IMR-90 (cell line): ENCODE measurements around the gene MPC2. TPM values are rescaled to one million over a fixed set of nuclear protein-coding genes. Genes with fewer than 3 reads are reported as not detected.

ENCODE experiments used
- ATAC-seq: fragments of 200-7000 bp; cut with Tn5 transposase; 2 replicates; pipeline ENCODE4 v1.9.1; 2020; ENCODE audit warnings: low read depth, mild to moderate bottlenecking, moderate library complexity
- BruUV-seq: library from RNA; stranded (reverse); fragments of 400-500 nt; replicated peaks from 2 replicates; lab custom pipeline; 2021; lab: Mats Ljungman, UMichigan
- CTCF ChIA-PET: fragments of 300-600 bp; formaldehyde crosslinking; extraction: SDS; loops from one replicate; lab custom pipeline; 2021; ENCODE audit warnings: antibody characterized with exemption; lab: Yijun Ruan, JAX
- POLR2A ChIA-PET: fragments of 300-600 bp; sonication (Branson Sonifier 250); formaldehyde crosslinking; loops from one replicate; lab custom pipeline; 2022; ENCODE audit warnings: antibody characterized with exemption; ENCODE audit not compliant: unreplicated experiment; lab: Charles Lee
- DNase-seq: peaks from one replicate; pipeline ENCODE4 v3.0.0; 2013
- H2AFZ ChIP-seq: replicated peaks from 2 replicates; pipeline ENCODE3; 2013; ENCODE audit warnings: low read length, mild to moderate bottlenecking; ENCODE audit not compliant: poor library complexity
- H2AK5ac ChIP-seq: 2 replicates; pipeline ENCODE4 v1.6.1; 2013; ENCODE audit warnings: low read depth, low read length, inconsistent platforms
- H2AK9ac ChIP-seq: replicated peaks from 2 replicates; pipeline ENCODE3; 2013; ENCODE audit warnings: mild to moderate bottlenecking, low read depth, low read length, moderate library complexity; ENCODE audit not compliant: poor library complexity
- H2BK120ac ChIP-seq: 2 replicates; pipeline ENCODE4 v1.6.1; 2013; ENCODE audit warnings: low read depth, low read length, inconsistent platforms
- H2BK15ac ChIP-seq: 3 replicates; pipeline ENCODE4 v1.6.1; 2013; ENCODE audit warnings: low read depth, low read length, inconsistent platforms
- H2BK20ac ChIP-seq: 2 replicates; pipeline ENCODE4 v1.6.1; 2013; ENCODE audit warnings: low read depth, mild to moderate bottlenecking, inconsistent platforms, low read length, moderate library complexity
- H2BK5ac ChIP-seq: 2 replicates; pipeline ENCODE4 v1.6.1; 2013; ENCODE audit warnings: mild to moderate bottlenecking, low read depth, low read length, inconsistent platforms; ENCODE audit not compliant: poor library complexity, severe bottlenecking
- H3K14ac ChIP-seq: replicated peaks from 2 replicates; pipeline ENCODE4 v1.6.1; 2013; ENCODE audit warnings: low read depth, low read length, inconsistent platforms
- H3K18ac ChIP-seq: 2 replicates; pipeline ENCODE4 v1.6.1; 2013; ENCODE audit warnings: low read depth, low read length, control low read depth
- H3K23ac ChIP-seq: 2 replicates; pipeline ENCODE4 v1.6.1; 2013; ENCODE audit warnings: low read depth, low read length, inconsistent platforms
- H3K27ac ChIP-seq: 2 replicates; pipeline ENCODE4 v1.5.1; 2013; ENCODE audit warnings: mild to moderate bottlenecking, control low read depth, low read length; ENCODE audit not compliant: insufficient read depth
- H3K27me3 ChIP-seq: 2 replicates; pipeline ENCODE4 v1.6.1; 2013; ENCODE audit warnings: low read length; ENCODE audit not compliant: control insufficient read depth, insufficient read depth
- H3K36me3 ChIP-seq: 2 replicates; pipeline ENCODE4 v1.6.1; 2013; ENCODE audit warnings: low read length, mixed read lengths; ENCODE audit not compliant: control insufficient read depth, insufficient read depth
- H3K4ac ChIP-seq: 2 replicates; pipeline ENCODE4 v1.6.1; 2013; ENCODE audit warnings: low read depth, low read length, inconsistent platforms
- H3K4me1 ChIP-seq: 2 replicates; pipeline ENCODE4 v1.6.1; 2013; ENCODE audit warnings: low read length, mixed read lengths; ENCODE audit not compliant: control insufficient read depth, insufficient read depth
- H3K4me2 ChIP-seq: 2 replicates; pipeline ENCODE4 v1.6.1; 2013; ENCODE audit warnings: low read depth, mild to moderate bottlenecking, control low read depth, low read length, moderate library complexity
- H3K4me3 ChIP-seq: 2 replicates; pipeline ENCODE4 v1.5.1; 2013; ENCODE audit warnings: low read depth, mild to moderate bottlenecking, control low read depth, low read length, moderate library complexity; ENCODE audit not compliant: insufficient read depth
- H3K56ac ChIP-seq: 2 replicates; pipeline ENCODE4 v1.6.1; 2013; ENCODE audit warnings: low read length, inconsistent platforms; ENCODE audit not compliant: insufficient read depth; ENCODE audit errors: extremely low read depth
- H3K79me1 ChIP-seq, 2 experiments: 2 replicates each; pipeline ENCODE4 v1.6.1; 2013; ENCODE audit warnings: low read length in 2 of 2, inconsistent platforms in 1 of 2, low read depth in 1 of 2
- H3K9ac ChIP-seq: 2 replicates; pipeline ENCODE4 v1.6.1; 2013; ENCODE audit warnings: low read depth, low read length, control low read depth
- H3K9me1 ChIP-seq: 2 replicates; pipeline ENCODE4 v1.6.1; 2013; ENCODE audit warnings: low read length, inconsistent platforms; ENCODE audit not compliant: insufficient read depth
- H3K9me3 ChIP-seq: 2 replicates; pipeline ENCODE4 v1.6.1; 2013; ENCODE audit warnings: low read length; ENCODE audit not compliant: control insufficient read depth, insufficient read depth
- H4K20me1 ChIP-seq: 2 replicates; pipeline ENCODE4 v1.6.1; 2013; ENCODE audit warnings: low read length, inconsistent platforms; ENCODE audit not compliant: insufficient read depth
- H4K5ac ChIP-seq: 2 replicates; pipeline ENCODE4 v1.6.1; 2013; ENCODE audit warnings: mild to moderate bottlenecking, low read depth, low read length, control low read depth
- H4K8ac ChIP-seq, 2 experiments: 2 replicates each; pipeline ENCODE4 v1.6.1; 2013; ENCODE audit warnings: low read depth in 2 of 2, low read length in 2 of 2, control low read depth in 1 of 2, inconsistent platforms in 1 of 2
- H4K91ac ChIP-seq: 2 replicates; pipeline ENCODE4 v1.6.1; 2013; ENCODE audit warnings: low read depth, low read length, inconsistent platforms; ENCODE audit not compliant: insufficient read depth
- BHLHE40 ChIP-seq: fragments of 150-350 bp; IDR thresholded peaks from 2 replicates; pipeline ENCODE4 v1.6.1; 2016; ENCODE audit warnings: mild to moderate bottlenecking, low read depth, low read length
- CHD1 ChIP-seq: IDR thresholded peaks from 2 replicates; pipeline ENCODE4 v1.6.1; 2012; ENCODE audit warnings: low read depth, low read length, improper control_type of control experiment
- FOS ChIP-seq: fragments of 150-350 bp; IDR thresholded peaks from 2 replicates; pipeline ENCODE4 v1.6.1; 2016; ENCODE audit warnings: low read depth, low read length
- MAZ ChIP-seq: IDR thresholded peaks from 2 replicates; pipeline ENCODE4 v1.6.1; 2012; ENCODE audit warnings: low read depth, mild to moderate bottlenecking, low read length, improper control_type of control experiment, moderate library complexity, borderline replicate concordance
- MXI1 ChIP-seq: IDR thresholded peaks from 2 replicates; pipeline ENCODE4 v1.6.1; 2012; ENCODE audit warnings: low read depth, mild to moderate bottlenecking, low read length, moderate library complexity, borderline replicate concordance
- RFX5 ChIP-seq: IDR thresholded peaks from 2 replicates; pipeline ENCODE4 v1.8.0; 2012; ENCODE audit warnings: low read depth, mild to moderate bottlenecking, low read length, moderate library complexity
- SMC3 ChIP-seq: fragments of 150-350 bp; IDR thresholded peaks from 2 replicates; pipeline ENCODE4 v1.6.1; 2016; ENCODE audit warnings: low read depth, mild to moderate bottlenecking, antibody characterized with exemption, low read length, moderate library complexity
- dilution Hi-C: fragments of 300-500 bp; cut with HindIII; formaldehyde crosslinking; loops from one replicate; pipeline ENCODE4 v1.14.3; 2018; ENCODE audit warnings: low sequenced_read_pairs; ENCODE audit not compliant: unreplicated experiment
- in situ Hi-C: fragments of 300-500 bp; cut with MboI; formaldehyde crosslinking; loops from 3 replicates; pipeline ENCODE4 v1.14.3; 2019; ENCODE audit warnings: low sequenced_read_pairs, inconsistent platforms, mixed read lengths
- intact Hi-C: fragments of 100-400 bp; cut with micrococcal nuclease; formaldehyde crosslinking; loops from 2 replicates; pipeline ENCODE4 v1.10.0; 2022
- polyA plus RNA-seq, 3 experiments: library from polyadenylated mRNA; depleted of rRNA; stranded (reverse); fragments of >200 nt; gene quantifications; 2 replicates each; pipeline ENCODE4 v1.2.3, GENCODE V29; 2012; ENCODE audit warnings: low replicate concordance in 1 of 3
- total RNA-seq: library from RNA; depleted of rRNA; stranded (reverse); fragments of >200 nt; gene quantifications from 2 replicates; pipeline ENCODE4 v1.2.3, GENCODE V29; 2012
- TF ChIP-seq, protein P1 (sequence below): fragments of 150-350 bp; IDR thresholded peaks from 2 replicates; pipeline ENCODE4 v1.6.1; 2017; ENCODE audit warnings: mild to moderate bottlenecking, antibody characterized with exemption, low read length, low read depth
- TF ChIP-seq, protein P2 (sequence below): fragments of 150-350 bp; IDR thresholded peaks from 2 replicates; pipeline ENCODE4 v1.6.1; 2016; ENCODE audit warnings: low read depth, mild to moderate bottlenecking, low read length, moderate library complexity, borderline replicate concordance

MPC2 gene
- total and polyA plus RNA-seq, 2 of the 4 experiments (the other 2 are of a cell fraction): 35.0 to 42.9 TPM

DNA sequence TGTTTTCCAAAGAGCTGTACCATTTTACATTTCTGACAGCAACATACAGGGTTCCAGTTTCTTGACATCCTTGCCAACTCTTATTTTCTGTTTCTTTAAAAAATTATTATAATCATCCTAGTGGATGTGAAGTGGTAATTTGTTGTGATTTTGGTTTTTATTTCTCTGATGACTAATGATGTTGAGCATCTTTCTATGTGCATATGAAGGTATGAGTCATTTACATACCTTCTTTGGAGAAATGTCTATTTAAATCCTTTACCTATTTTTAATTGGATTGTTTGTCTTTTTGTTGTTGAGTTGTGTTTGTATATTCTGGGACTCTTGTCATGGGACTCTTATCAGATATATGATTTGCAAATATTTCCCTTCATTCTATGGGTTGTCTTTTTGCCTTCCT, 20.8 kb upstream of the MPC2 start:
- no peak overlapping the region for H3K23ac ChIP-seq
- in situ Hi-C loops: no loop called here
- no peak overlapping the region for H2BK20ac ChIP-seq
- peak; percentile 50; the same call in 1 of the 2 replicates for TF ChIP-seq FOS
- TF ChIP-seq SMC3: no peak
- TF ChIP-seq CHD1: no peak
- TF ChIP-seq, protein P1, sequence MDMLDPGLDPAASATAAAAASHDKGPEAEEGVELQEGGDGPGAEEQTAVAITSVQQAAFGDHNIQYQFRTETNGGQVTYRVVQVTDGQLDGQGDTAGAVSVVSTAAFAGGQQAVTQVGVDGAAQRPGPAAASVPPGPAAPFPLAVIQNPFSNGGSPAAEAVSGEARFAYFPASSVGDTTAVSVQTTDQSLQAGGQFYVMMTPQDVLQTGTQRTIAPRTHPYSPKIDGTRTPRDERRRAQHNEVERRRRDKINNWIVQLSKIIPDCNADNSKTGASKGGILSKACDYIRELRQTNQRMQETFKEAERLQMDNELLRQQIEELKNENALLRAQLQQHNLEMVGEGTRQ: no peak
- no peak for TF ChIP-seq BHLHE40
- TF ChIP-seq RFX5: no peak
- no peak for TF ChIP-seq MAZ
- TF ChIP-seq, protein P2, sequence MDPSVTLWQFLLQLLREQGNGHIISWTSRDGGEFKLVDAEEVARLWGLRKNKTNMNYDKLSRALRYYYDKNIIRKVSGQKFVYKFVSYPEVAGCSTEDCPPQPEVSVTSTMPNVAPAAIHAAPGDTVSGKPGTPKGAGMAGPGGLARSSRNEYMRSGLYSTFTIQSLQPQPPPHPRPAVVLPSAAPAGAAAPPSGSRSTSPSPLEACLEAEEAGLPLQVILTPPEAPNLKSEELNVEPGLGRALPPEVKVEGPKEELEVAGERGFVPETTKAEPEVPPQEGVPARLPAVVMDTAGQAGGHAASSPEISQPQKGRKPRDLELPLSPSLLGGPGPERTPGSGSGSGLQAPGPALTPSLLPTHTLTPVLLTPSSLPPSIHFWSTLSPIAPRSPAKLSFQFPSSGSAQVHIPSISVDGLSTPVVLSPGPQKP: no peak
- no peak for TF ChIP-seq MXI1
- H3K18ac ChIP-seq: no peak overlapping the region
- no peak overlapping the region for H3K14ac ChIP-seq
- ChIA-PET CTCF (no interaction called here), POLR2A (no interaction called here)
- H3K9me3 ChIP-seq: no peaks in the 10 kb centered on the region
- H2AK5ac ChIP-seq: no peak overlapping the region
- H2BK15ac ChIP-seq: no peak overlapping the region
- H3K27me3 ChIP-seq: no peaks in the 10 kb centered on the region
- intact Hi-C loops: loop anchor here (5.0 kb wide), 2 partner anchors 35 to 110 kb away; no protein-coding TSS in a partner anchor
- H2AFZ ChIP-seq: no peak overlapping the region
- DNase-seq (peak; percentile 38), ATAC-seq (no peak)
- H3K79me1 ChIP-seq: peaks cover 24 to 37% of the 10 kb centered on the region in 2 experiments
- no peak overlapping the region for H3K4me3 ChIP-seq
- no peaks in the 10 kb centered on the region for H3K4me1 ChIP-seq
- no peak overlapping the region for H3K4me2 ChIP-seq
- no peak overlapping the region for H3K56ac ChIP-seq
- H4K8ac ChIP-seq: no peak overlapping the region
- H2BK120ac ChIP-seq: no peak overlapping the region
- peaks cover 3% of the 10 kb centered on the region; the same call in 1 of the 2 replicates for H3K9me1 ChIP-seq
- H3K9ac ChIP-seq: no peak overlapping the region
- no peak overlapping the region for H3K27ac ChIP-seq
- peaks cover 15% of the 10 kb centered on the region for H3K36me3 ChIP-seq
- no peak overlapping the region for H3K4ac ChIP-seq
- dilution Hi-C loops: no loop called here
- BruUV-seq: no TSS peak
- no peak overlapping the region for H2AK9ac ChIP-seq
- no peak overlapping the region for H4K91ac ChIP-seq
- H2BK5ac ChIP-seq: no peak overlapping the region
- H4K5ac ChIP-seq: no peak overlapping the region
- H4K20me1 ChIP-seq: peaks cover 20% of the 10 kb centered on the region; the same call in 1 of the 2 replicates
